ENCODE results near the gene SPEF2.

GRCh38 chr5:35855187-35855586 lies 237.5 kb downstream of the SPEF2 start:
- TF ChIP-seq JUND (IDR thresholded peaks at IDR 0.05) (no peak), NR2F2 (IDR thresholded peaks at IDR 0.05) (no peak), ZBTB33 (IDR thresholded peaks at IDR 0.05) (no peak), RAD21 (IDR thresholded peaks at IDR 0.05) (no peak), CTCF (IDR thresholded peaks at IDR 0.05; ENCODE audit: low read depth, low read length, missing input control) (no peak), REST (IDR thresholded peaks at IDR 0.05) (no peak), TAF1 (conservative IDR thresholded peaks at IDR 0.05) (no peak), GABPA (IDR thresholded peaks at IDR 0.05 in 1 of 2, conservative IDR thresholded peaks at IDR 0.05 in 1 of 2) (no peak)

All from liver (tissue), 3 donors.